IMR-90 (cell line): Measurements from ENCODE around the gene RBPJ. TPM values are rescaled to one million over a fixed set of nuclear protein-coding genes. Genes with fewer than 3 reads are reported as not detected.

Experiments used
- ATAC-seq: fragments of 200-7000 bp; cut with Tn5 transposase; 2 replicates; pipeline ENCODE4 v1.9.1; 2020; ENCODE audit warnings: low read depth, mild to moderate bottlenecking, moderate library complexity
- BruUV-seq: library from RNA; stranded (reverse); fragments of 400-500 nt; replicated peaks from 2 replicates; lab custom pipeline; 2021; lab: Mats Ljungman, UMichigan
- CTCF ChIA-PET: fragments of 300-600 bp; formaldehyde crosslinking; extraction: SDS; loops from one replicate; lab custom pipeline; 2021; ENCODE audit warnings: antibody characterized with exemption; lab: Yijun Ruan, JAX
- POLR2A ChIA-PET: fragments of 300-600 bp; sonication (Branson Sonifier 250); formaldehyde crosslinking; loops from one replicate; lab custom pipeline; 2022; ENCODE audit warnings: antibody characterized with exemption; ENCODE audit not compliant: unreplicated experiment; lab: Charles Lee
- DNase-seq: peaks from one replicate; pipeline ENCODE4 v3.0.0; 2013
- H2AFZ ChIP-seq: replicated peaks from 2 replicates; pipeline ENCODE3; 2013; ENCODE audit warnings: low read length, mild to moderate bottlenecking; ENCODE audit not compliant: poor library complexity
- H2AK5ac ChIP-seq: 2 replicates; pipeline ENCODE4 v1.6.1; 2013; ENCODE audit warnings: low read depth, low read length, inconsistent platforms
- H2AK9ac ChIP-seq: replicated peaks from 2 replicates; pipeline ENCODE3; 2013; ENCODE audit warnings: mild to moderate bottlenecking, low read depth, low read length, moderate library complexity; ENCODE audit not compliant: poor library complexity
- H2BK120ac ChIP-seq: 2 replicates; pipeline ENCODE4 v1.6.1; 2013; ENCODE audit warnings: low read depth, low read length, inconsistent platforms
- H2BK15ac ChIP-seq: 3 replicates; pipeline ENCODE4 v1.6.1; 2013; ENCODE audit warnings: low read depth, low read length, inconsistent platforms
- H2BK20ac ChIP-seq: 2 replicates; pipeline ENCODE4 v1.6.1; 2013; ENCODE audit warnings: low read depth, mild to moderate bottlenecking, inconsistent platforms, low read length, moderate library complexity
- H2BK5ac ChIP-seq: 2 replicates; pipeline ENCODE4 v1.6.1; 2013; ENCODE audit warnings: mild to moderate bottlenecking, low read depth, low read length, inconsistent platforms; ENCODE audit not compliant: poor library complexity, severe bottlenecking
- H3K14ac ChIP-seq: replicated peaks from 2 replicates; pipeline ENCODE4 v1.6.1; 2013; ENCODE audit warnings: low read depth, low read length, inconsistent platforms
- H3K18ac ChIP-seq: 2 replicates; pipeline ENCODE4 v1.6.1; 2013; ENCODE audit warnings: low read depth, low read length, control low read depth
- H3K23ac ChIP-seq: 2 replicates; pipeline ENCODE4 v1.6.1; 2013; ENCODE audit warnings: low read depth, low read length, inconsistent platforms
- H3K27ac ChIP-seq: 2 replicates; pipeline ENCODE4 v1.5.1; 2013; ENCODE audit warnings: mild to moderate bottlenecking, control low read depth, low read length; ENCODE audit not compliant: insufficient read depth
- H3K27me3 ChIP-seq: 2 replicates; pipeline ENCODE4 v1.6.1; 2013; ENCODE audit warnings: low read length; ENCODE audit not compliant: control insufficient read depth, insufficient read depth
- H3K36me3 ChIP-seq: 2 replicates; pipeline ENCODE4 v1.6.1; 2013; ENCODE audit warnings: low read length, mixed read lengths; ENCODE audit not compliant: control insufficient read depth, insufficient read depth
- H3K4ac ChIP-seq: 2 replicates; pipeline ENCODE4 v1.6.1; 2013; ENCODE audit warnings: low read depth, low read length, inconsistent platforms
- H3K4me1 ChIP-seq: 2 replicates; pipeline ENCODE4 v1.6.1; 2013; ENCODE audit warnings: low read length, mixed read lengths; ENCODE audit not compliant: control insufficient read depth, insufficient read depth
- H3K4me2 ChIP-seq: 2 replicates; pipeline ENCODE4 v1.6.1; 2013; ENCODE audit warnings: low read depth, mild to moderate bottlenecking, control low read depth, low read length, moderate library complexity
- H3K4me3 ChIP-seq: 2 replicates; pipeline ENCODE4 v1.5.1; 2013; ENCODE audit warnings: low read depth, mild to moderate bottlenecking, control low read depth, low read length, moderate library complexity; ENCODE audit not compliant: insufficient read depth
- H3K56ac ChIP-seq: 2 replicates; pipeline ENCODE4 v1.6.1; 2013; ENCODE audit warnings: low read length, inconsistent platforms; ENCODE audit not compliant: insufficient read depth; ENCODE audit errors: extremely low read depth
- H3K79me1 ChIP-seq, 2 experiments: 2 replicates each; pipeline ENCODE4 v1.6.1; 2013; ENCODE audit warnings: low read length in 2 of 2, inconsistent platforms in 1 of 2, low read depth in 1 of 2
- H3K9ac ChIP-seq: 2 replicates; pipeline ENCODE4 v1.6.1; 2013; ENCODE audit warnings: low read depth, low read length, control low read depth
- H3K9me1 ChIP-seq: 2 replicates; pipeline ENCODE4 v1.6.1; 2013; ENCODE audit warnings: low read length, inconsistent platforms; ENCODE audit not compliant: insufficient read depth
- H3K9me3 ChIP-seq: 2 replicates; pipeline ENCODE4 v1.6.1; 2013; ENCODE audit warnings: low read length; ENCODE audit not compliant: control insufficient read depth, insufficient read depth
- H4K20me1 ChIP-seq: 2 replicates; pipeline ENCODE4 v1.6.1; 2013; ENCODE audit warnings: low read length, inconsistent platforms; ENCODE audit not compliant: insufficient read depth
- H4K5ac ChIP-seq: 2 replicates; pipeline ENCODE4 v1.6.1; 2013; ENCODE audit warnings: mild to moderate bottlenecking, low read depth, low read length, control low read depth
- H4K8ac ChIP-seq, 2 experiments: 2 replicates each; pipeline ENCODE4 v1.6.1; 2013; ENCODE audit warnings: low read depth in 2 of 2, low read length in 2 of 2, control low read depth in 1 of 2, inconsistent platforms in 1 of 2
- H4K91ac ChIP-seq: 2 replicates; pipeline ENCODE4 v1.6.1; 2013; ENCODE audit warnings: low read depth, low read length, inconsistent platforms; ENCODE audit not compliant: insufficient read depth
- BHLHE40 ChIP-seq: fragments of 150-350 bp; IDR thresholded peaks from 2 replicates; pipeline ENCODE4 v1.6.1; 2016; ENCODE audit warnings: mild to moderate bottlenecking, low read depth, low read length
- CEBPB ChIP-seq: IDR thresholded peaks from 2 replicates; pipeline ENCODE4 v1.6.1; 2012; ENCODE audit warnings: low read depth, low read length, improper control_type of control experiment
- CHD1 ChIP-seq: IDR thresholded peaks from 2 replicates; pipeline ENCODE4 v1.6.1; 2012; ENCODE audit warnings: low read depth, low read length, improper control_type of control experiment
- FOS ChIP-seq: fragments of 150-350 bp; IDR thresholded peaks from 2 replicates; pipeline ENCODE4 v1.6.1; 2016; ENCODE audit warnings: low read depth, low read length
- MAFK ChIP-seq: IDR thresholded peaks from 2 replicates; pipeline ENCODE4 v1.6.1; 2012; ENCODE audit warnings: low read depth, low read length, improper control_type of control experiment
- MAZ ChIP-seq: IDR thresholded peaks from 2 replicates; pipeline ENCODE4 v1.6.1; 2012; ENCODE audit warnings: low read depth, mild to moderate bottlenecking, low read length, improper control_type of control experiment, moderate library complexity, borderline replicate concordance
- MXI1 ChIP-seq: IDR thresholded peaks from 2 replicates; pipeline ENCODE4 v1.6.1; 2012; ENCODE audit warnings: low read depth, mild to moderate bottlenecking, low read length, moderate library complexity, borderline replicate concordance
- NFE2L2 ChIP-seq: fragments of 150-350 bp; IDR thresholded peaks from 2 replicates; pipeline ENCODE4 v1.6.1; 2016; ENCODE audit warnings: low read depth, mild to moderate bottlenecking, low read length
- POLR2A ChIP-seq: IDR thresholded peaks from 2 replicates; pipeline ENCODE4 v1.6.1; 2012; ENCODE audit warnings: mild to moderate bottlenecking, low read depth, low read length
- RAD21 ChIP-seq: IDR thresholded peaks from 2 replicates; pipeline ENCODE4 v1.6.1; 2012; ENCODE audit warnings: low read length, improper control_type of control experiment
- RCOR1 ChIP-seq: IDR thresholded peaks from 2 replicates; pipeline ENCODE4 v1.6.1; 2012; ENCODE audit warnings: mild to moderate bottlenecking, low read length, improper control_type of control experiment; ENCODE audit not compliant: insufficient replicate concordance
- RFX5 ChIP-seq: IDR thresholded peaks from 2 replicates; pipeline ENCODE4 v1.8.0; 2012; ENCODE audit warnings: low read depth, mild to moderate bottlenecking, low read length, moderate library complexity
- SMC3 ChIP-seq: fragments of 150-350 bp; IDR thresholded peaks from 2 replicates; pipeline ENCODE4 v1.6.1; 2016; ENCODE audit warnings: low read depth, mild to moderate bottlenecking, antibody characterized with exemption, low read length, moderate library complexity
- WGBS, 2 experiments: methylation state at CpG; one replicate each; pipeline versions ENCODE4 v1.1.5 to v1.1.7; 2013; ENCODE audit warnings: missing lambda C conversion rate in 2 of 2; ENCODE audit not compliant: insufficient read length in 1 of 2; ENCODE audit errors: extremely low coverage in 2 of 2; 5-methylcytosine and 5-hydroxymethylcytosine counted together
- dilution Hi-C: fragments of 300-500 bp; cut with HindIII; formaldehyde crosslinking; loops from one replicate; pipeline ENCODE4 v1.14.3; 2018; ENCODE audit warnings: low sequenced_read_pairs; ENCODE audit not compliant: unreplicated experiment
- in situ Hi-C: fragments of 300-500 bp; cut with MboI; formaldehyde crosslinking; loops from 3 replicates; pipeline ENCODE4 v1.14.3; 2019; ENCODE audit warnings: low sequenced_read_pairs, inconsistent platforms, mixed read lengths
- intact Hi-C: fragments of 100-400 bp; cut with micrococcal nuclease; formaldehyde crosslinking; loops from 2 replicates; pipeline ENCODE4 v1.10.0; 2022
- polyA plus RNA-seq, 3 experiments: library from polyadenylated mRNA; depleted of rRNA; stranded (reverse); fragments of >200 nt; gene quantifications; 2 replicates each; pipeline ENCODE4 v1.2.3, GENCODE V29; 2012; ENCODE audit warnings: low replicate concordance in 1 of 3
- total RNA-seq: library from RNA; depleted of rRNA; stranded (reverse); fragments of >200 nt; gene quantifications from 2 replicates; pipeline ENCODE4 v1.2.3, GENCODE V29; 2012
- TF ChIP-seq, protein P1 (sequence below): fragments of 150-350 bp; IDR thresholded peaks from 2 replicates; pipeline ENCODE4 v1.6.1; 2017; ENCODE audit warnings: mild to moderate bottlenecking, antibody characterized with exemption, low read length, low read depth
- TF ChIP-seq, protein P2 (sequence below): conservative IDR thresholded peaks from 2 replicates; pipeline ENCODE4 v1.5.1; 2012; ENCODE audit warnings: mild to moderate bottlenecking, low read depth, low read length, improper control_type of control experiment
- TF ChIP-seq, protein P3 (sequence below): fragments of 150-350 bp; IDR thresholded peaks from 2 replicates; pipeline ENCODE4 v1.6.1; 2016; ENCODE audit warnings: low read depth, mild to moderate bottlenecking, low read length, moderate library complexity, borderline replicate concordance

The RBPJ gene
- total and polyA plus RNA-seq, 2 of the 4 experiments (the other 2 are of a cell fraction), result 50.3 to 148 TPM

DNA sequence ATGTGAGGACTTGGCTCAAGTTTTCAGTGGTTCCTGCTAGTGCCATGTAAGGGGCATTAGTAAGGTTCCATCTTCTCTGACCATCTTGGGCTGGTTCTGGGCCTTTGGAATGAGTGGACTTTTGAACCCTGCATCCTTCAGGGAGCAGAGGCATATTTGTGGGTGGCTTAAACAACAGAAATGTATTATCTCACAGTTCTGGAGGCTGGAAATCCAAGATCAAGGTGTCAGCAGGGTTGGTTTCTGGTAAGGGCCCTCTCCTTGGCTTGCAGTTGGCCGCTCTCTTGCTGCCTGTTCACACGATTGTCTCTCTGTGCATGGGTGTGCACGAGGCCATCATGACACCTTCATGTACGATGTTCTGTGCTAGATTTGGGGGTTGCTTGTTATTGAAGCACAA, 148.2 kb downstream of the RBPJ start:
- no peaks in the 10 kb centered on the region for H3K9me1 ChIP-seq
- dilution Hi-C loops, result no loop called here
- no peak overlapping the region for H2BK15ac ChIP-seq
- no peak overlapping the region for H4K5ac ChIP-seq
- no peak overlapping the region for H3K56ac ChIP-seq
- H3K23ac ChIP-seq, result no peak overlapping the region
- no peak overlapping the region for H2AFZ ChIP-seq
- 60% methylated on average over 1 of the region's 4 CpGs; no CpG with 5 or more reads in 1 of the 2 experiments for WGBS, 2 experiments
- TF ChIP-seq RCOR1 (no peak), BHLHE40 (no peak), POLR2A (no peak), SMC3 (no peak), NFE2L2 (no peak), MAFK (no peak), CHD1 (no peak), MAZ (no peak), MXI1 (no peak), RFX5 (no peak), FOS (no peak), RAD21 (no peak), CEBPB (no peak)
- TF ChIP-seq, protein P1, sequence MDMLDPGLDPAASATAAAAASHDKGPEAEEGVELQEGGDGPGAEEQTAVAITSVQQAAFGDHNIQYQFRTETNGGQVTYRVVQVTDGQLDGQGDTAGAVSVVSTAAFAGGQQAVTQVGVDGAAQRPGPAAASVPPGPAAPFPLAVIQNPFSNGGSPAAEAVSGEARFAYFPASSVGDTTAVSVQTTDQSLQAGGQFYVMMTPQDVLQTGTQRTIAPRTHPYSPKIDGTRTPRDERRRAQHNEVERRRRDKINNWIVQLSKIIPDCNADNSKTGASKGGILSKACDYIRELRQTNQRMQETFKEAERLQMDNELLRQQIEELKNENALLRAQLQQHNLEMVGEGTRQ, result no peak
- TF ChIP-seq, protein P2, sequence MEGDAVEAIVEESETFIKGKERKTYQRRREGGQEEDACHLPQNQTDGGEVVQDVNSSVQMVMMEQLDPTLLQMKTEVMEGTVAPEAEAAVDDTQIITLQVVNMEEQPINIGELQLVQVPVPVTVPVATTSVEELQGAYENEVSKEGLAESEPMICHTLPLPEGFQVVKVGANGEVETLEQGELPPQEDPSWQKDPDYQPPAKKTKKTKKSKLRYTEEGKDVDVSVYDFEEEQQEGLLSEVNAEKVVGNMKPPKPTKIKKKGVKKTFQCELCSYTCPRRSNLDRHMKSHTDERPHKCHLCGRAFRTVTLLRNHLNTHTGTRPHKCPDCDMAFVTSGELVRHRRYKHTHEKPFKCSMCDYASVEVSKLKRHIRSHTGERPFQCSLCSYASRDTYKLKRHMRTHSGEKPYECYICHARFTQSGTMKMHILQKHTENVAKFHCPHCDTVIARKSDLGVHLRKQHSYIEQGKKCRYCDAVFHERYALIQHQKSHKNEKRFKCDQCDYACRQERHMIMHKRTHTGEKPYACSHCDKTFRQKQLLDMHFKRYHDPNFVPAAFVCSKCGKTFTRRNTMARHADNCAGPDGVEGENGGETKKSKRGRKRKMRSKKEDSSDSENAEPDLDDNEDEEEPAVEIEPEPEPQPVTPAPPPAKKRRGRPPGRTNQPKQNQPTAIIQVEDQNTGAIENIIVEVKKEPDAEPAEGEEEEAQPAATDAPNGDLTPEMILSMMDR, result no peak
- TF ChIP-seq, protein P3, sequence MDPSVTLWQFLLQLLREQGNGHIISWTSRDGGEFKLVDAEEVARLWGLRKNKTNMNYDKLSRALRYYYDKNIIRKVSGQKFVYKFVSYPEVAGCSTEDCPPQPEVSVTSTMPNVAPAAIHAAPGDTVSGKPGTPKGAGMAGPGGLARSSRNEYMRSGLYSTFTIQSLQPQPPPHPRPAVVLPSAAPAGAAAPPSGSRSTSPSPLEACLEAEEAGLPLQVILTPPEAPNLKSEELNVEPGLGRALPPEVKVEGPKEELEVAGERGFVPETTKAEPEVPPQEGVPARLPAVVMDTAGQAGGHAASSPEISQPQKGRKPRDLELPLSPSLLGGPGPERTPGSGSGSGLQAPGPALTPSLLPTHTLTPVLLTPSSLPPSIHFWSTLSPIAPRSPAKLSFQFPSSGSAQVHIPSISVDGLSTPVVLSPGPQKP, result no peak
- H2AK5ac ChIP-seq, result no peak overlapping the region
- no peak overlapping the region for H3K14ac ChIP-seq
- no peak overlapping the region for H2BK20ac ChIP-seq
- H4K8ac ChIP-seq, result no peak overlapping the region
- intact Hi-C loops, result no loop called here
- H3K4me2 ChIP-seq, result no peak overlapping the region
- no peak overlapping the region for H2BK5ac ChIP-seq
- H4K91ac ChIP-seq, result no peak overlapping the region
- H3K4me1 ChIP-seq, result no peaks in the 10 kb centered on the region
- no peaks in the 10 kb centered on the region for H3K36me3 ChIP-seq
- H4K20me1 ChIP-seq, result no peaks in the 10 kb centered on the region
- no peaks in the 10 kb centered on the region for H3K79me1 ChIP-seq
- H3K27me3 ChIP-seq, result peaks cover 4% of the 10 kb centered on the region; the same call in 1 of the 2 replicates
- no TSS peak for BruUV-seq
- DNase-seq (no peak), ATAC-seq (no peak)
- POLR2A ChIA-PET, result no interaction called here
- H3K9ac ChIP-seq, result no peak overlapping the region
- no peak overlapping the region for H2BK120ac ChIP-seq
- H3K18ac ChIP-seq, result no peak overlapping the region
- H3K9me3 ChIP-seq, result peaks cover 4% of the 10 kb centered on the region
- H2AK9ac ChIP-seq, result no peak overlapping the region
- no peak overlapping the region for H3K4ac ChIP-seq
- in situ Hi-C loops, result loop anchor here (25.0 kb wide), 1 partner anchor 543 kb away; no protein-coding TSS in a partner anchor
- H3K4me3 ChIP-seq, result no peak overlapping the region
- CTCF ChIA-PET, result no interaction called here
- H3K27ac ChIP-seq, result no peak overlapping the region
